ENCODE results near the gene FKBP5.
"Not testable (repeated sequence)": the region's sequence is repeated elsewhere in the genome, so short reads cannot be mapped to it uniquely, and the experiment has no call there.

The FKBP5 gene

GRCh38 chr6:35690006-35690405 lies 1.3 kb upstream of the FKBP5 start:
- not testable (repeated sequence) for DNase-seq

GRCh38 chr6:35687658-35688604 lies 784 bp downstream of the FKBP5 start:
- peak; percentile 16 to 33 (median 26) for DNase-seq

- no peak for DNase-seq
Measured at GRCh38 chr6:35686873-35687555, 1.7 kb downstream of the FKBP5 start.

- no peak for DNase-seq
Measured at GRCh38 chr6:35686436-35686835, 2.3 kb downstream of the FKBP5 start.

DNA sequence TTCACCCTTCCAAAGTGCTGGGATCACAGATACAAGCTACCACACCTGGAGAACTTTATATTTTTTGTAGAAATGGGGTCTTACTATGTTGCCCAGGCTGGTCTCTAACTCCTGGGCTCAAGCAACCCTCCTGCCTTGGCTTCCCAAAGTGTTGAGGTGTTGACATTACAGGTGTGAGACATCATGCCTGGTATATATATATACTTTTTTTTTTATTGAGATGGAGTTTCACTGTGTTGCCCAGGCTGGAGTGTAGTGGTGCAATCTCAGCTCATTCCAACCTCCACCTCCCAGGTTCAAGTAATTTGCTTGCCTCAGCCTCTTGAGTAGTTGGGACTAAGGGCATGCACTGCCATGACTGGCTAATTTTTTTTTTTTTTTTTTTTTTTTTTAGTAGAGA lies 5.4 kb downstream of the FKBP5 start:
- no peak for DNase-seq

- no peak for DNase-seq
Measured at GRCh38 chr6:35681298-35681697, 7.4 kb downstream of the FKBP5 start.

DNA sequence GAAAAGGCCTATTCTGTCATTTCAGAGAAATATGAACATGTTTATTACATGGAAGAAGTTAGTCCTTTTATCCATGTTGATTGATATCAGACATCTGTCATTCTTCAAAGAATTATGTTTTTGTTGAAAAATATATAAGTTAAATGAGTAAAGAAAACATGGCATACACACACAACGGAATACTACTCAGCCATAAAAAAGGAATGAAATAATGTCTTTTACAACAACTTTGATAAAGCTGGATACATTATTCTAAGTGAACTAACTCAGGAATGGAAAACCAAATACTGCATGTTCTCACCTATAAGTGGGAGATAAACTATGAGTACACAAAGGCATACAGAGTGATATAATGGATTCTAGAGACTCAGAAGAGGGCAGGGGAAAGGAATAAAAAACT lies 9.3 kb downstream of the FKBP5 start:
- no peak for DNase-seq

- DNase-seq = no peak
Measured at GRCh38 chr6:35678814-35679213, 9.9 kb downstream of the FKBP5 start.

- no peak for DNase-seq
Measured at GRCh38 chr6:35678021-35678654, 10.6 kb downstream of the FKBP5 start.

GRCh38 chr6:35677456-35677855 lies 11.3 kb downstream of the FKBP5 start:
- DNase-seq = no peak

- no peak for DNase-seq
Measured at GRCh38 chr6:35675871-35676459, 12.8 kb downstream of the FKBP5 start.

GRCh38 chr6:35674594-35674993 lies 14.1 kb downstream of the FKBP5 start:
- DNase-seq = no peak

GRCh38 chr6:35673755-35674154 lies 15.0 kb downstream of the FKBP5 start:
- no peak for DNase-seq

GRCh38 chr6:35673284-35673666 lies 15.4 kb downstream of the FKBP5 start:
- DNase-seq = not testable (repeated sequence)

DNA sequence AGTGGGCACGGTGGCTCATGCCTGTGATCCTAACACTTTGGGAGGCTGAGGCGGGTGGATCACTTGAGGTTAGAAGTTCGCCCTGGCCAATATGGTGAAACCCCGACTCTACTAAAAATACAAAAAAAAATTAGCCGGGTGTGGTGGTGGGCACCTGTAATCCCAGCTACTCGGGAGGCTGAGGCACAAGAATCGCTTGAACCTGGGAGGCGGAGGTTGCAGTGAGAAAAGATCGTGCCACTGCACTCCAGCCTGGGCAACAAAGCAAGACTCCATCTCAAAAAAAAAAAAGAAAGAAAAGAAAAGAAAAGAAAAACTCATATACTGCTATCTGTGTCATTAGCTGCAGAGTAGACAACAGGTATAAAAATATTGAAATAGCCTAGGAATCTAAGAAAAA lies 18.3 kb downstream of the FKBP5 start:
- not testable (repeated sequence) for DNase-seq

- DNase-seq = no peak
Measured at GRCh38 chr6:35669451-35670045, 19.2 kb downstream of the FKBP5 start.

- DNase-seq = no peak
Measured at GRCh38 chr6:35668744-35669450, 19.8 kb downstream of the FKBP5 start.

- no peak for DNase-seq
Measured at GRCh38 chr6:35668096-35668495, 20.6 kb downstream of the FKBP5 start.

DNA sequence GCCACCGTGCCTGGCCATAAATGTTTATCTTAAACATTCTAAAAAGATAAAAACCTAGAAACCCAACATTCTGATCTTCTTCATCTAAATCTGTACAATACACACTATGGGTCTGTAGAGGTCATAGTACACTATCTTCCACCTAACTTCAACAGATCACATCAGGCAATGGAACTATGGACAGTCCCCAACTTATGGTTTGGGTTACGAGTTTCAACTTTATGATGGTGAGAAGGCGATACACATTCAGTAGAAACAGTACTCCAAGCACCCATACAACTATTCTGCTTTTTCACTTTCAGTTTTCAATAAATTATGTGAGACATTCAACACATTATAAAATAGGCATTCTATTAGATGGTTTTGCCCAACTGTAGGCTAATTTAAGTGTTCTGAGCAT lies 23.1 kb downstream of the FKBP5 start:
- DNase-seq = no peak

DNA sequence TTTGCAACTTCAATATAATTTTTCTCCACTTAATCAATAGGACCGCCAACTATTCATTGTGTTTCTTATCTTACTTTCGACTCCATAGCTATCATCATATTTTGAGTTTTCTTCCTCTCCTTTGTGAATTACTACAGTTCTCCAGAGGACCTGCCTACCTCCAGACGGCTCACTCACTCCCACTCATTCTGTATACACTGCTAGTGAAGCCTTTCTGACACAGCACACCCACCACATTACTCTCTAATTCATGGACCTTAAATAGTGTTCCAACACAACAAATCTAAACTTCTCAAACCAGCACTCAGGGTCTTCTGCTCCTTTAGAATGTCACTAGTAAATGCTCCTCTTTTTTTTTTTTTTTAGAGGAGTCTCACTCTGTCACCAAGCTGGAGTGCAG lies 23.8 kb downstream of the FKBP5 start:
- no peak for DNase-seq

DNA sequence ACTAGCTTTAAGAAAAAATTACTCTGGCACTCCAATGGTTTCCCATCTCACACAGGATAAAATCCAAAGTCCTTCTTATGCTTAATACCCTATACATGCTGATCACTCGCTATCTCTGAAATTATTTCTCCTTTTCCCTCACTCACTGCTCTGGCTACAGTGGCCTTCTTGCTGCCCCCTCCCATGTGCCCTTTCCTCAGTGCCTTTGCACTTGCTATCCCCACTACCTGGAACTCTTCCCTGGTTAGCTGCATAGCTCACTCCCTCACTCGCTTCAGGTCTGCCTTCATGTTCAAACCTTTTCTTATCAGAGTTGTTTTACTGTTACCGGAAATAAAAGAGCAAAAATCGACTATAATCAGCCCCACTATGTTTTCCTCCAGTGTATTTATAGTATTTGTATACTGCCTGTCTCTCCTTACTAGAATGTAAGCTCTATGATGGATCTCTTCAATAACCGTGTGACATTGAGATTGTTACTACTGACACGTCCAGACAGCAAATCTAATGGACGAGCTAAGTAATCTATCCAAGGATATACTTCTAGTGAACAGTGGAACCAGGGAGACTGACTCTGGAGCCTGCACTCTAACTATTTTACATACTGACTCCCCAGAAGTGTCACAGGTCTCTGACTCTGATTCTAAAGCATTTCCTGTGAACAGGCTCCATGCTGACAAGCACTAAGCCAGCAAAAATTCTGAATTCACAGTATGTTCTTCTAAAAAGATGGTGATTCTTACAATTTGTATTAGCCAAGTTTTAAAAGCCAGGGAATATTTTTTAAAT lies 25.1 kb downstream of the FKBP5 start:
- DNase-seq = no peak

Data from activated CD4-positive, CD25-positive, alpha-beta regulatory T cell (primary cell).